Activated T-helper 17 cell treated with anti-CD3 and anti-CD28 coated beads, Interleukin-2, amount 50 U/mL, for 72 hours (primary cell): ENCODE measurements around the gene XPR1. TPM values are rescaled to one million over a fixed set of nuclear protein-coding genes. Genes with fewer than 3 reads are reported as not detected.

Source experiments
- ATAC-seq: fragments of 150-1000 bp; cut with Tn5 transposase; replicated peaks from 2 replicates; pipeline ENCODE4 v1.10.0; 2021; ENCODE audit warnings: mild to moderate bottlenecking, moderate library complexity
- H3K27ac Mint-ChIP-seq: one replicate; pipeline ENCODE4 v1.8.0; 2022; ENCODE audit warnings: mixed read lengths
- H3K27me3 Mint-ChIP-seq: one replicate; pipeline ENCODE4 v1.8.0; 2022; ENCODE audit warnings: mixed read lengths
- H3K36me3 Mint-ChIP-seq: one replicate; pipeline ENCODE4 v1.8.0; 2022; ENCODE audit warnings: low read depth, mild to moderate bottlenecking, mixed read lengths
- H3K4me1 Mint-ChIP-seq: one replicate; pipeline ENCODE4 v1.8.0; 2022; ENCODE audit warnings: mixed read lengths
- H3K4me3 Mint-ChIP-seq: one replicate; pipeline ENCODE4 v1.8.0; 2022; ENCODE audit warnings: mild to moderate bottlenecking, mixed read lengths
- H3K9me3 Mint-ChIP-seq: one replicate; pipeline ENCODE4 v1.8.0; 2022; ENCODE audit warnings: mixed read lengths
- total RNA-seq, 2 donors: library from RNA; stranded (reverse); gene quantifications; one replicate each; pipeline ENCODE4 v1.2.3, GENCODE V29; 2022

The XPR1 gene
- total RNA-seq, 2 donors from 2014 or later = 16.4 to 25.4 TPM

DNA sequence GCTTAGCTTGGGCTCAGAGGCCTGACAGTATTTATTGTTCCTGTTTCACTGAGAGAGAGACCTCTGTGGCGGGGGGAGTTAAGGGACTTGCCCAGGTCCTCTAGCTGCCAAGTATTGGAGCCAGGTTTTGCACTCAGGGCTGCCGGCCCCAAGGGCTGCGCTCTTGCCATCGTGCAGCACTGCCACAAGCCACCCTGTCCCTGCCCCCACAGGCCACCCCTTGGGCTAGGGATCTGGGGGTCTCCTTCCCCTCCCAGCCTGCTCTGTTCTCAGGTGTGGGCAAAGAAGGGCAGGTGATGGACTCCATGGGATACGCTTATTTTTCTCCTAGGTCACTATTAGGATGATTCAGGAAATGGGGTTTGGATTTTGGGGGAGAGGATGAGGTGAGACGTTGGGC, 289.6 kb downstream of the XPR1 start:
- H3K4me1 Mint-ChIP-seq = no peaks in the 10 kb centered on the region
- H3K36me3 Mint-ChIP-seq = no peaks in the 10 kb centered on the region
- no peak for ATAC-seq
- H3K27ac Mint-ChIP-seq = no peak overlapping the region
- H3K9me3 Mint-ChIP-seq = no peaks in the 10 kb centered on the region
- H3K4me3 Mint-ChIP-seq = no peak overlapping the region
- peaks cover 10% of the 10 kb centered on the region for H3K27me3 Mint-ChIP-seq

DNA sequence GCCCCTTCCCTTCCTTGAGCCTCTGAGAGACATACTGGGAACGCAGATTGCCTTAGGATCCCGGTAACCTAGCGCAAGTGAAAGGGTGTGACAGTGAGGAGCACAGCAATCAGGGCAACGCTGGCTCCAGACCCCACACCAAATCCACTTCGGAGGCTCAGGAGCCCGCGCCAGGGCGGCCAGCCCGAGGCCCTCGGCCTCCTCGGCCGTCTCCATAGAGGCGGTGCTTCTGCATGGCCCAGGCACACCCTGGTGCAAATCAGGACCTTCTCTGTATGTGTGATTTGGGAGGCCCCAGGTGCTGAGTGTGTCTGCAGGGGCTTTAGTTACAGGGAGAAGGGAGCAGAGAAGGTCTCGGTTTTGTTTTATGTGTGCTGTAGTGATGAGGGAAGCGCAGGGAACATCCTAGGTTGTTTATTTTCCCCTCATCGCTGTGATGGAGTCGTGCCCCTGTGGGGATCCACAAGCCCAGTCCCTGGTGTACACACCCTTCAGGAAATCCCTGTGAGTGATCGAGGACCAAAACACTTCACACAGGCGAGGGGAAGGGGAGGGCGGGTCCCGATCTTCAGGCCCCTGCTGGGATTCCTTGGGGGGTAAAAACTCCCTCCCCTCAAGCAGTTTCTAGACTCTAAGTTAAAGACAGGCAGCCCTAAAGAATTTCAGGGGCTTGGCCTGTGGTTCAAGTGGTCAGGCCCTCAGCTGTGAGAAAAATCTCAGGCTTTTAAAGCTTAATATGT, 290.2 kb downstream of the XPR1 start:
- no peak overlapping the region for H3K27ac Mint-ChIP-seq
- H3K27me3 Mint-ChIP-seq = peaks cover 10% of the 10 kb centered on the region
- no peak for ATAC-seq
- no peak overlapping the region for H3K4me3 Mint-ChIP-seq
- H3K36me3 Mint-ChIP-seq = no peaks in the 10 kb centered on the region
- H3K4me1 Mint-ChIP-seq = no peaks in the 10 kb centered on the region
- no peaks in the 10 kb centered on the region for H3K9me3 Mint-ChIP-seq

DNA sequence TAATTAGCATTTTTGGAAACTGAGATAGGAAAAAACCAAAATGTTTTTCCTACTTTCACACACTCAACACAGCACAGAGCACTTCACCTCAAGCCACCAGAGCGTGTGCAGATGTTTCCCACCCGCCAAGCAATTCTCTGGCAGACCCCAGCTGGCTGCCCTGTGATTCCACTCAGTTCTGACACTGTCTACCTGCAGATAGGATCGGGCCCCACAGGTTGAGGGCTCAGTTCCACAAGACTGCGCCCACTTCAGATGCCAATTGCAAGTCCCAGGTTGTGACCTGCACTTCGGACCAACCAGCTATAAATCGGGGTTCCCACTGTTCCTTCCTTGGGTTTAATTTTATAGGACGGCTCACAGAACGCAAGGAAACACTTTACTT, 290.8 kb downstream of the XPR1 start:
- Mint-ChIP-seq H3K4me1 (no peaks in the 10 kb centered on the region), H3K27ac (no peak overlapping the region), H3K36me3 (no peaks in the 10 kb centered on the region), H3K27me3 (peaks cover 10% of the 10 kb centered on the region), H3K4me3 (no peak overlapping the region), H3K9me3 (no peaks in the 10 kb centered on the region)
- no peak for ATAC-seq

DNA sequence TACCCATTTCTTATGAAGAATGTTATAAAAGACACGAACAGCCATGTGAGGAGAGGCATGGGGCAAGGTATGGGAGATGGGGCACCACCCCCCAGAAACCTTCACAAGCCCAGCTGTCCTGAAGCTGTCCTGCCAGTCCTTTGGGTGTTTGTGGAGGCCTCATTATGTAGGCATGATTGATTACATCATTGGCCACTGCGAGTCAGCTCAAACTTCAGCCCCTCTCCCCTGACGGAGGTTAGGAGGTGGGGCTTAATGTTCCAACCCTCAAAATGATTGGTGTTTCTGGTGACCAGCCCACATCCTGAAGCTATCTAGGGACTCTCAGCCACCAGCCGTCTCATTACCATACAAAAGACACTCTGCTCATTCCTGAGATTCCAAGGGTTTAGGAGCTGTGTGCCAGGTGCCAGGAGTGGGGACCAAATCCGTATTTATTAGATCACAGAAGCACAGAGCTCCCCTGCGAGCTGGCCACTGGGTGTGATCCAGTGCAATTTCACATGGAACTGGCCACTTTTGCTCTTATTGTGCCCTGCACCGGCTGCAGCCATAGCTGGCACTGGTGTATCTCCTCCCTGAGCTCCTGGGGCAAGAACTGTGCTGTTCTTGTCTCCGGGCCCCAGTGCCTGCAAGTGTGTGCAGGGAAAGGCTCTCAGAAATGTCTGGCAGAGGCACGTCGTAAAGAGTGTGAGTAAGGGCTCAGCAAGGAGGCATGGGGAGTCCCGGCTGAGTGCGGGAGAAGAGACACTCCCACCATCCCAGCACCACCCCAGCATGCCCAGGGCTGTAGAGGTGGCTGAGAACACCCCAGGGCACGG, 291.4 kb downstream of the XPR1 start:
- Mint-ChIP-seq H3K4me3 (no peak overlapping the region), H3K27ac (no peak overlapping the region), H3K4me1 (no peaks in the 10 kb centered on the region), H3K36me3 (no peaks in the 10 kb centered on the region), H3K9me3 (no peaks in the 10 kb centered on the region), H3K27me3 (peaks cover 10% of the 10 kb centered on the region)
- ATAC-seq = no peak

DNA sequence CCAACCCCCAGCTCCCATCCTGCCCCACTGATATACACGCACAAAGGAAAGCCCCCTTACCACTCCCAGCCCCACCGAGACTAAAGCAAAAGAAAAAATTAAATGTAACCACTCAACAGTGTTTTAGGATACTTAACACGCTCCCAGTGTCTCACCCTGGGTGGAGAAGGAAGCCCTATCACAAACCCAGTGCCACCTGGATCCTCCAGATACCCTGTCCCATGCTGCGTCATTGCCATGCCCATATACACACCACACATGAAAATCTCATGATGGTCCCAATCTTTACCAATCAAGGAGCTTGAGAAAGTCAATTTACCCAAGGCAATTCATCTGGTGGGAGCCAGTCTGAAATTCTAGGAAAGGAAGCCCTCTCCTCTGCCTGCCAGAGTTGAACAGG, 292.1 kb downstream of the XPR1 start:
- H3K27me3 Mint-ChIP-seq = peaks cover 10% of the 10 kb centered on the region
- no peaks in the 10 kb centered on the region for H3K4me1 Mint-ChIP-seq
- H3K4me3 Mint-ChIP-seq = no peak overlapping the region
- H3K9me3 Mint-ChIP-seq = no peaks in the 10 kb centered on the region
- H3K36me3 Mint-ChIP-seq = no peaks in the 10 kb centered on the region
- no peak for ATAC-seq
- no peak overlapping the region for H3K27ac Mint-ChIP-seq

DNA sequence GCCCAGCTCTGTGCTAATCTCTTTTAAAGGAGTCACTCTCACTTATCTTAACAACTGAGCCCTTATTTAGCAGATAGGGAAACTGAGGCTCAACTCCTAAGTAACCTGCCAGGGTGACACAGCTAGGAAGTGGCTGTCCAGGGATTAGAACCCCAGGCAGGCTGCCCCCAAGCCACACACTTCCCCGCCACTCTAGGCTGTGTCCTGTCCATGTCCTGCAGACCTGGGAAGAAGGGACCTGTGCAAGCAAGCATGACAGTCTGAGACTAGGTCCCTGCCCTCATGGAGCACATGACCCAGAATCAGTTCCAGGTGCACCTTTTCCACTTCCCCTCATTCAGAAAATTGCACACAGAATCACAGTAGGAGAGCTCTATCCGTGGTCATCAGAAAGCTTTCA, 293.1 kb downstream of the XPR1 start:
- Mint-ChIP-seq H3K9me3 (no peaks in the 10 kb centered on the region), H3K27me3 (peaks cover 10% of the 10 kb centered on the region), H3K4me3 (no peak overlapping the region), H3K27ac (no peak overlapping the region), H3K36me3 (no peaks in the 10 kb centered on the region), H3K4me1 (no peaks in the 10 kb centered on the region)
- no peak for ATAC-seq

DNA sequence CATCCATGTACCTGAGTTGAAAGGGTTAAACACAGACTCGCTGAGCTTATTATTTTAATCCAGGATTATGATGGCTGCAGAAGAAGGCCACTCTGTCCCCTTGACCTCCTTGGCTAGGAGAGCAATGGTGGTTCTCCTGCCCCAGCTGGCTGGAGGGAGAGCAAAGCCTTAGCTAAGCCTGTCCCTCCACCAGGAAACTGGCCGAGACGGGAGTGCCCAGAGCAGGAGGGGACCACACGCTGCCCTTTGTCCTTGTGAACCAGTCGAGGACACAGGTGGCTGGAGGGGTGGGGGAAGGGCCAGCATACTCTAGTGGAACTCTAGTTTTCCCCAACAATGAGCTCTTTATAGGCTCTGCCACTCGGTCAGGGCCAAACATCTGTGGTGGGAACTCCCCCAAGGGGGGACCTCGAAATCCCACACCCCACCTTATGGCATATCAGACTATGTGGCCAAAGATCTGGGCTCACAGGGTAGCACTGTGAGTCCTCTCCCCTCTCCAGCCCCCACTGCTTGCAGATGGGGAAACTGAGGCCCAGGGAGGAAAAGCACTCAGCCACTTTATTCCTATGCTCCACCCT, 293.7 kb downstream of the XPR1 start:
- Mint-ChIP-seq H3K27ac (no peak overlapping the region), H3K4me1 (no peaks in the 10 kb centered on the region), H3K36me3 (no peaks in the 10 kb centered on the region), H3K9me3 (no peaks in the 10 kb centered on the region), H3K4me3 (no peak overlapping the region), H3K27me3 (peaks cover 10% of the 10 kb centered on the region)
- no peak for ATAC-seq

DNA sequence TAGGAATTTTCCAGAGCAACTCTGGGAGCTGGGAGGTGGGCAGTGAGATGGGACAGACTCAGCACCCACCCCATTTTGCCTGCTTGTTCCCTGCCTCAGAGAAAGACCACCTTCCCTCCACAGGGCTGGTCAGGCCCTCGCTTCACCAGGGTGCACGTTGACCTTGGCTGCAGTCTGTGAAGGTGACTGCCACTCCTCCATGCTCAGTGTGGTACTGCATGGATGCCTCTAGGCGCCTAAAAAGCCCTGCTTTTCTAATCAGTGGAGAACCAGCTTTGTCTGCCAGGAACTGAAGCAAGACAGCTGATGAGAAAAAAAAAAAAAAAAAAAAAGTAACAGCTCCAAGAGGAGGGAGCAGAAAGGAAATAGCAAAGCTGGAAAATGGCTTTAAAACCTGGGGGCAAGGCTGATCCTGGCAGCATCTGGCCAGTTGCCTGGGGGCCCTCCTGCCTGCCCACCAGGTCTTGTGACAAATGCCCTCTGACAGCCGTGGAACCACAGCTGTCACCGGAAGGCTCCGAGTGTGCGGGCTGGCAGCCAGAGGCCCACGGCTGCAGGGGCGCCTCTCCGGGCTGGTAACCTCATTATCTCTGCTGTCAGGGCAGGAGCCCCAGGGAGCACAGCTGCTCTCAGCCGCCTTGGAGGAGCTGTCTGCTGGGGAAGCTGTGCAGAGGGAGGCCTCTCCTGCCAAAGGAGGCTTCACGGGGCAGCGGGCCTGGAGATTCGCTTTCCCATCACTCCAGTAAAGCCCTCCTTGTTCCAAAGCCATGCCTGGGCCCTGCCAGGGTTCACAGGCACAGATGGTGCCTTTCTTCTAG, 294.6 kb downstream of the XPR1 start:
- H3K4me1 Mint-ChIP-seq = no peaks in the 10 kb centered on the region
- no peaks in the 10 kb centered on the region for H3K36me3 Mint-ChIP-seq
- H3K27ac Mint-ChIP-seq = no peak overlapping the region
- H3K9me3 Mint-ChIP-seq = no peaks in the 10 kb centered on the region
- ATAC-seq = no peak
- peaks cover 10% of the 10 kb centered on the region for H3K27me3 Mint-ChIP-seq
- H3K4me3 Mint-ChIP-seq = no peak overlapping the region

DNA sequence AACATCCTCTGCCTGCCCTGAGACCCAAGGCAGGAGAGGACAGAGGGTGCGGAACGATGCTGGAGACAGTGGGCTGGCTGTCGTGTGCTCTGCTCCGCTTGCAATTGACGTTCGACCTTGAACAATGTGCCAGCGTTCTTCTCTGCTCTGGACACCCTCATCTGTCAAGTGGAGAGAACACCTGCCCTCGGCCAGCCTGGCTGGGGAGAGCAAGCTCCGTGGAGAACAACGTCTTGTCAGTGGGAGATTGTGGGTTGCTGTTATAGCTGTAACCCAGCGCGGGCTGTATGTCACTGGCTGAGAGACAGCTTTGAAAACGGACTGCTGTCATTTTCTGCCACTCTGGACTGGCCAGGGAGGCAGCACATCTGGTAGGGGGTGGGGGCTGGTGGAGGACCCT, 295.5 kb downstream of the XPR1 start:
- no peak for ATAC-seq
- Mint-ChIP-seq H3K27ac (no peak overlapping the region), H3K27me3 (peaks cover 10% of the 10 kb centered on the region), H3K36me3 (no peaks in the 10 kb centered on the region), H3K4me1 (no peaks in the 10 kb centered on the region), H3K9me3 (no peaks in the 10 kb centered on the region), H3K4me3 (no peak overlapping the region)

DNA sequence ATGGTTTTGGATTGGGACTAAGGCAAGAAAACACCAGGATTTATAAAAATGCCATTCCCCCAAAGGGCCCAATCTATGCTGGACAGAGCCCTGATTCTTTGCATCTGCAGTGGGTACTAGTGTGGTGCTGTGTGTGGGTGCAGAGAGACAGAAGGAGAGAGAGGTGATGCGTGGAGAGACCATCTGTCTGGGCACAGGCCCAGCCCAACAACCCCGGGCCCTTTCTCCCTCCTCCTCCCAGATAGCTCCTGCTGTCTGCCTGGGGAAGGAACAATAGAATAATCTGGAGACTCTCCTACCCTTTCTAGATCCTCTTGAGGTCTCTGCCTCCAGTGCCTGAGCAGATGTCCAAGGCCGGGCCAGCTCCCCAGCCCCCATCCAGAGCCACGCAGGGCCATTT, 296.0 kb downstream of the XPR1 start:
- Mint-ChIP-seq H3K4me3 (no peak overlapping the region), H3K36me3 (no peaks in the 10 kb centered on the region), H3K27me3 (peaks cover 10% of the 10 kb centered on the region), H3K27ac (no peak overlapping the region), H3K9me3 (no peaks in the 10 kb centered on the region), H3K4me1 (no peaks in the 10 kb centered on the region)
- ATAC-seq = no peak

DNA sequence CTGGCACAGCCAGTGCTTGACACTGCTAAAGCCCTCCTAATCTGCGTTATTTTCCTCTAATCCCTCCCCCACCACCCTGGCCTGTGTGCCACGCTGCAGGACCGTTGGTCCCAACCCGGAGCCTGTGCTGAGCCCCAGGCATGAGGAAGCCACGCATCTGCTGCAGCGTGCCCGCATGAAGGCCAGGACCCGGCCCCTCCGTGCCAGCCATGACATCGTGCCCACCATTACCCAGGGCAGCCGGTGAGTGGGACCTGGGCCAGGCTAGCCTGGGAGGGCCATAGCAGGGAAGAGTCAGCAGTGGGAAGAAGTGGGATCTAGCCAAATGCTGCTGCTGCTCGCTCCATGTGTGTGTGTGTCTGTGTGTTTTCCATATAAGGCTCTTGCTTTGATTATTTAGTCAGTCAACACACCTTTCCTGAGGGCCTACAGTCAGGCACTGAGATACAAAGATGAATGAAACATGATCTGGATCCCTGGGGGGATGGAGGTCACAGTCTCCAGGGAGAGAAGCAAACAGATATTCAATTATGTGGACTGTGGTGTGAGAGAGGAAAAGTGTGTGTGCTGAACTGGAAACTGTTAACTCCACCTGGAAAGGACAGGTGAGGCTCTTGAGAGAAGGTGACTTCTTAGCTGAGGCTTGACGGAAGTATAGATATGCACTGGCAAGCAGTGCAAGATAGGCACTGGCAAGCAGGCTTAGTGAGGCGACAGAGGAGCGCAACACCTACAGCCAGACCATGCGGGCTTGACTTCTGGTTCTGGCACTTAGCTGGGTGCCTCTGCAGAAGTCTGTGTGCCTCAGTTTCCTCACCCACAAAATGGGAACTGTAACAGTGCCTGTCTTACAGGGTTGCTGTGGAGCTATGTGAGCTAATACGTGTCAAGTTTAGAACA, 296.8 kb downstream of the XPR1 start:
- H3K27me3 Mint-ChIP-seq = peaks cover 9% of the 10 kb centered on the region
- no peaks in the 10 kb centered on the region for H3K36me3 Mint-ChIP-seq
- no peak overlapping the region for H3K27ac Mint-ChIP-seq
- H3K4me3 Mint-ChIP-seq = no peak overlapping the region
- ATAC-seq = no peak
- H3K9me3 Mint-ChIP-seq = no peaks in the 10 kb centered on the region
- H3K4me1 Mint-ChIP-seq = no peaks in the 10 kb centered on the region

DNA sequence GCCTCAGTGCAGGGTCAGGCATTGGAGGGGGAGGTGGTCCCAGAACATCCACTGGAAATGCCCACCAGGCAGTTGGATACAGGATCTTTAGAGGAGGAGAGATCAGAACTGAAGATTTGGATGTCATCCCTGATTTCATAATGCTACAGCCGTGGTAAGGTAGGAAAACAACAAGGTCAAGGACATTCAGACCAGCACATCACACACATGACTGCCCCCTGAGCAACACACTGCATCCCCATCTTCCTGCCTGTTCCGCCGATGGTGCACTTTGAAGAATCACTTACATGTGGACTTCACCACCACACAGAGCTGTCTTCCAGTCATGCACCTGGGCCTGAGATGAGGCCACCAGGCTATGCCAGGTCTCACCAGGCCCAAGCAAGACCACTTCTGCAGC, 297.6 kb downstream of the XPR1 start:
- H3K9me3 Mint-ChIP-seq = no peaks in the 10 kb centered on the region
- ATAC-seq = no peak
- H3K4me1 Mint-ChIP-seq = no peaks in the 10 kb centered on the region
- no peak overlapping the region for H3K27ac Mint-ChIP-seq
- no peaks in the 10 kb centered on the region for H3K36me3 Mint-ChIP-seq
- H3K27me3 Mint-ChIP-seq = peaks cover 4% of the 10 kb centered on the region
- no peak overlapping the region for H3K4me3 Mint-ChIP-seq

DNA sequence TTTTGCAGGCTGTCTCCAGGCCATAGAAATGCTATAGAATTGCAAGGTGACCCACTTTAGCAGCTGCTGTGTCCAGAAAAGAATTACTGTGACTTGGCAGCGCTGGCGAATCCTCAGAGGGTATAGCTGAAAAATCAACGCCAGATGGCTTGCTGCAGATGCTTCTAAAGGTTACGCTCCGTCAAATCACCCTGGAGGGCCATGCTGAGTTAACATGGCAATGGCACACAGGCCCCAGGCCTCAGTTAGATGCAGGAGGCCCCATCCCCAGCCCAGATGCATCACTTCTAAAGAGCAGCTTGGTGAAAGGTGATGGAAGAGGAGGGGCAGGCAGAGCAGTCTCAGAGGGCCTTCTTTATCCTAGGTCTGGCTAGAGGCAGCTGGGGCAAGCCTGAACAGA, 298.9 kb downstream of the XPR1 start:
- Mint-ChIP-seq H3K4me3 (no peak overlapping the region), H3K27ac (no peak overlapping the region), H3K9me3 (no peaks in the 10 kb centered on the region), H3K4me1 (no peaks in the 10 kb centered on the region), H3K36me3 (no peaks in the 10 kb centered on the region), H3K27me3 (no peaks in the 10 kb centered on the region)
- no peak for ATAC-seq

DNA sequence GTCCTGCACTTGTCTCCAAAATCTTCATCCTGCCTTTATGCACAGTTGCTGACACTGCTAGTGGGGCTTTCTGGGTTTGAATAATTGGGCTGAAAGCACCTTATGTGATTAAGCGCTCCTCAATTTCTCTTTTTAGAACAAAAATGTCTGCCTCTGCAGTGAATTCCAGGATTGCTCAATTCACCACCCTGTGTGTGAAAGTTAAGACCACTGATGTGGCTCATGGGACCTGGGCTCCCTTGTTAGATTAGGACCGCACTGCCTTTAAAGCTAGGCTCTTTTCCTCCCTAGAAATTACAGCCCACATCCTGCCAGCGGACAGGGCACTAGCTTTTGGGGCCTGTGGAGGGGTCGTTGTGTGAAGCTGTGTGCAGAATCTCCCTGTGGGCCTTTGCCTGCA, 299.7 kb downstream of the XPR1 start:
- Mint-ChIP-seq H3K27me3 (no peaks in the 10 kb centered on the region), H3K27ac (no peak overlapping the region), H3K4me1 (no peaks in the 10 kb centered on the region), H3K4me3 (no peak overlapping the region), H3K36me3 (no peaks in the 10 kb centered on the region), H3K9me3 (no peaks in the 10 kb centered on the region)
- ATAC-seq = no peak
